OCI-LY3 (cell line): ENCODE data around the gene NECAB3.

Source experiments
- H2AFZ ChIP-seq: fragments of 200-600, 300-600 bp; shearing (Covaris generic); 2 replicates; pipeline ENCODE4 v1.6.0; 2014; ENCODE audit warnings: antibody characterized with exemption, low read depth, low read length
- H3K27ac ChIP-seq: fragments of 200-600, 300-600 bp; sonication (generic); 2 replicates; pipeline ENCODE4 v1.5.1; 2014; ENCODE audit warnings: mild to moderate bottlenecking, low read length, moderate library complexity, mixed read lengths
- H3K27me3 ChIP-seq: fragments of 200-600, 300-600 bp; sonication (generic); 2 replicates; pipeline ENCODE4 v1.6.1; 2014; ENCODE audit warnings: low read depth, low read length, mixed read lengths
- H3K36me3 ChIP-seq: fragments of 200-600, 300-600 bp; sonication (generic); replicated peaks from 2 replicates; pipeline ENCODE3; 2014; ENCODE audit warnings: low read depth, low read length, mixed read lengths
- H3K4me1 ChIP-seq: fragments of 300-600, 200-600 bp; sonication (generic); 2 replicates; pipeline ENCODE4 v1.6.1; 2014; ENCODE audit warnings: low read length, mixed read lengths
- H3K4me2 ChIP-seq: fragments of 200-600, 300-600 bp; sonication (generic); 2 replicates; pipeline ENCODE4 v1.6.1; 2014; ENCODE audit warnings: low read length, mixed read lengths
- H3K4me3 ChIP-seq: fragments of 300-600, 200-600 bp; sonication (generic); 2 replicates; pipeline ENCODE4 v1.5.1; 2014; ENCODE audit warnings: antibody characterized with exemption, mild to moderate bottlenecking, low read length, moderate library complexity
- H3K79me2 ChIP-seq: fragments of 300-600, 200-600 bp; shearing (Covaris generic); 2 replicates; pipeline ENCODE4 v1.6.1; 2014; ENCODE audit warnings: mild to moderate bottlenecking, low read length, mixed read lengths
- H3K9ac ChIP-seq: fragments of 300-600, 200-600 bp; shearing (Covaris generic); 2 replicates; pipeline ENCODE4 v1.6.0; 2014; ENCODE audit warnings: mild to moderate bottlenecking, low read length, moderate library complexity
- H3K9me3 ChIP-seq: fragments of 200-600, 300-600 bp; shearing (Covaris generic); 2 replicates; pipeline ENCODE4 v1.6.1; 2014; ENCODE audit warnings: low read length, mixed read lengths; ENCODE audit not compliant: insufficient read depth
- H4K20me1 ChIP-seq: fragments of 200-600, 300-600 bp; sonication (generic); 2 replicates; pipeline ENCODE4 v1.6.1; 2016; ENCODE audit warnings: low read length, mixed read lengths; ENCODE audit not compliant: insufficient read depth
- EZH2phosphoT487 ChIP-seq: fragments of 200-600 bp; shearing (Covaris generic); IDR thresholded peaks from 2 replicates; pipeline ENCODE4 v1.6.1; 2018; ENCODE audit warnings: antibody characterized with exemption, mixed run types, low read depth
- TF ChIP-seq, protein P1 (sequence below): fragments of 200-600, 300-600 bp; sonication (generic); IDR thresholded peaks from 2 replicates; pipeline ENCODE4 v1.5.1; 2014; ENCODE audit warnings: antibody characterized with exemption, low read length, low read depth

NECAB3 gene

DNA sequence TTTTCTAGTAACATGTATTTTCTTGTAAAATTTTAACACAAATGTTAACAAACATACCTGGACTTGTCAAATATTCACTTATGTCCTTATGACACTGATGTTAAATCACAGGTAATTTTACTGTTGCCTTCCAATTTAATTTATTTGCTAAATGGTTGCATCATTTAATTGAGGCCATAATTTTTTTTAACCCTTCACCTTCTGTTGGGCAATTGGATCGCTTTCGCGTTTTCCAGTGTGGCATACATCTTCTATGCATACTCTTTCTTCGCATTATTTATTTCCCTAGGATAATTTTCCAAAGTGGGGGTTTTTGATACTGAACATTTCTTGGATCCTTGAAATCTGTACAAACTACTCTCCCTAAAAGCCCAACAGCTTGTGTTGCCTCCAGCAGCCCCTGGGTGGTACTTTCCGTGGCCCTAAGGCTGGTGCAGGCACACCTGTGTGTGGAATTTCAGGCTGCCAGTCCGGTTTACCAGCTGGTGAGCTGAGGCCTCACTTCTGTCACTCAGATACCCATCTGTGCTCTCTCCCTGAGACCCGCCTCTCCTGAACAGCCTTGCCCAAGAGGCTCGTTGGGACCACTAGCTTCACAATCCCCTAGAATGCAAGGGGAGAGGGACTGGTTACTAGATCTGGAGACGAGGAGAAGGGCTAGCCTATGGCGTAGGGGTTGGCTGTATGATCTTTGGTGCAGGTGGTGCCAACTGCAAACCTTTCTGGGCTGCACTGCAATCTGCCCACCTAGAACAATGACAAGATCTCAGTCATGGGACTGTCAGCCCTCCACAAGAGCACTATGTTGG lies 23.3 kb downstream of the NECAB3 start:
- peaks cover 36% of the 10 kb centered on the region for H3K4me1 ChIP-seq
- no peaks in the 10 kb centered on the region for H3K79me2 ChIP-seq
- no peaks in the 10 kb centered on the region for H3K9me3 ChIP-seq
- no peak overlapping the region for H3K9ac ChIP-seq
- no peak overlapping the region for H3K4me2 ChIP-seq
- TF ChIP-seq, protein P1, sequence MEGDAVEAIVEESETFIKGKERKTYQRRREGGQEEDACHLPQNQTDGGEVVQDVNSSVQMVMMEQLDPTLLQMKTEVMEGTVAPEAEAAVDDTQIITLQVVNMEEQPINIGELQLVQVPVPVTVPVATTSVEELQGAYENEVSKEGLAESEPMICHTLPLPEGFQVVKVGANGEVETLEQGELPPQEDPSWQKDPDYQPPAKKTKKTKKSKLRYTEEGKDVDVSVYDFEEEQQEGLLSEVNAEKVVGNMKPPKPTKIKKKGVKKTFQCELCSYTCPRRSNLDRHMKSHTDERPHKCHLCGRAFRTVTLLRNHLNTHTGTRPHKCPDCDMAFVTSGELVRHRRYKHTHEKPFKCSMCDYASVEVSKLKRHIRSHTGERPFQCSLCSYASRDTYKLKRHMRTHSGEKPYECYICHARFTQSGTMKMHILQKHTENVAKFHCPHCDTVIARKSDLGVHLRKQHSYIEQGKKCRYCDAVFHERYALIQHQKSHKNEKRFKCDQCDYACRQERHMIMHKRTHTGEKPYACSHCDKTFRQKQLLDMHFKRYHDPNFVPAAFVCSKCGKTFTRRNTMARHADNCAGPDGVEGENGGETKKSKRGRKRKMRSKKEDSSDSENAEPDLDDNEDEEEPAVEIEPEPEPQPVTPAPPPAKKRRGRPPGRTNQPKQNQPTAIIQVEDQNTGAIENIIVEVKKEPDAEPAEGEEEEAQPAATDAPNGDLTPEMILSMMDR = no peak
- no peak for TF ChIP-seq EZH2phosphoT487
- H3K36me3 ChIP-seq = peaks cover 3% of the 10 kb centered on the region
- H2AFZ ChIP-seq = no peak overlapping the region
- no peaks in the 10 kb centered on the region for H3K27me3 ChIP-seq
- H3K27ac ChIP-seq = no peak overlapping the region
- H3K4me3 ChIP-seq = no peak overlapping the region
- H4K20me1 ChIP-seq = no peaks in the 10 kb centered on the region

DNA sequence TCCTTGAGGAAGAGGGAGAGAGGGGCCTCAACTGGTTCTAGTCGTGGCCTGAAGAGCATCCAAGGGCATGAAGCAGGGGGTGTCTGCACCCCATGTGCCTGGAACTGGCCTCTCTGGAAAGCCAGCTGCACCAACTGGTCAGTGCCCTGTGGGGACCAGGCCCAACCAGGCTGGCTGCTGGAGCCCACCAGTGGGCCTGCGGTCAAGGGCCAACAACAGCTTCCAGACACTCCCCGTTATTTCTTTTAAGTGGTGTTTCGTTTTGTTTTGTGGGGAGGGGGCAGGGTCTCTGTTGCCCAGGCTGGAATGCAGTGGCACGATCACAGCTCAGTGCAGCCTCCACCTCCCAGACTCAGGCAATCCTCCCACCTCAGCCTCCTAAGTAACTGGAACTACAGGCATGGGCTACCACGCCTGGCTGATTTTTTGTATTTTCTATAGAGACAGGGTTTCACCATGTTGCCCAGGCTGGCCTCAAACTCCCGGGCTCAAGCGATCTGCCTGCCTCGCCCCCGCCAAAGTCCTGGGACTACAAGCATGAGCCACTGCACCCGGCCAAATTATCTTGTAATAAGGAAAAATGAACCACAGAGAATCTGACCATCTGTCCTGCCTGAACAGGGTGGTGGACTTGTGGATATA lies 24.0 kb downstream of the NECAB3 start:
- Histone ChIP-seq H3K27ac (no peak overlapping the region), H3K4me2 (no peak overlapping the region), H4K20me1 (no peaks in the 10 kb centered on the region), H3K9ac (no peak overlapping the region), H3K36me3 (peaks cover 7% of the 10 kb centered on the region), H3K79me2 (no peaks in the 10 kb centered on the region), H3K4me3 (no peak overlapping the region), H3K27me3 (no peaks in the 10 kb centered on the region), H2AFZ (no peak overlapping the region), H3K4me1 (peaks cover 36% of the 10 kb centered on the region), H3K9me3 (no peaks in the 10 kb centered on the region)
- no peak for TF ChIP-seq EZH2phosphoT487
- TF ChIP-seq, protein P1 = no peak

DNA sequence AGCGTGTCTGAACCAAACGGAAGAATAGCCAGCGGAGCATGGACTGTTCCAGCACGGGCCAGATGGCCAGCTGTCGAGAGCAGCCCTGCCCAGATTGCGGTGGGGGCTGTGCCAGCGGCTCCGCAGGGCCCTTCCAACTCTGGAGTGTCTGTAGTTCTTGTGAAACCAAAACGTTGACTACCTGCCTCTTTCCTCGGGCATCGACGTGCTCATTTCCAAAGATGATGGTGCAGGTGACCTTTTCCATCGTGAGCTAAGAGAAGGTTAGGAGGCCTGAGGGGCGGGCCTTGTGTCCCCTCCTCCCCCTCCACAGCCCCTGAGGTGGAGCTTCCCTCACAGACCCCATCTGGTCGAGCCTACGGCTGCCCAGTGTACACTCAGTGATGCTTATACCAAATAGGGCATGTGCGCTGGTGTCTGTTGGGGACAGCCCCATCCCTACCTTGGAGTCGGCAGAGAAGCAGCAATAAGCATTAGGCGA lies 25.0 kb downstream of the NECAB3 start:
- no peaks in the 10 kb centered on the region for H3K79me2 ChIP-seq
- H3K9ac ChIP-seq = no peak overlapping the region
- H3K36me3 ChIP-seq = peaks cover 17% of the 10 kb centered on the region
- H3K4me1 ChIP-seq = peaks cover 36% of the 10 kb centered on the region
- TF ChIP-seq, protein P1 = no peak
- no peak for TF ChIP-seq EZH2phosphoT487
- no peaks in the 10 kb centered on the region for H3K9me3 ChIP-seq
- no peak overlapping the region for H3K27ac ChIP-seq
- H2AFZ ChIP-seq = no peak overlapping the region
- H3K4me3 ChIP-seq = no peak overlapping the region
- H4K20me1 ChIP-seq = no peaks in the 10 kb centered on the region
- no peaks in the 10 kb centered on the region for H3K27me3 ChIP-seq
- no peak overlapping the region for H3K4me2 ChIP-seq

DNA sequence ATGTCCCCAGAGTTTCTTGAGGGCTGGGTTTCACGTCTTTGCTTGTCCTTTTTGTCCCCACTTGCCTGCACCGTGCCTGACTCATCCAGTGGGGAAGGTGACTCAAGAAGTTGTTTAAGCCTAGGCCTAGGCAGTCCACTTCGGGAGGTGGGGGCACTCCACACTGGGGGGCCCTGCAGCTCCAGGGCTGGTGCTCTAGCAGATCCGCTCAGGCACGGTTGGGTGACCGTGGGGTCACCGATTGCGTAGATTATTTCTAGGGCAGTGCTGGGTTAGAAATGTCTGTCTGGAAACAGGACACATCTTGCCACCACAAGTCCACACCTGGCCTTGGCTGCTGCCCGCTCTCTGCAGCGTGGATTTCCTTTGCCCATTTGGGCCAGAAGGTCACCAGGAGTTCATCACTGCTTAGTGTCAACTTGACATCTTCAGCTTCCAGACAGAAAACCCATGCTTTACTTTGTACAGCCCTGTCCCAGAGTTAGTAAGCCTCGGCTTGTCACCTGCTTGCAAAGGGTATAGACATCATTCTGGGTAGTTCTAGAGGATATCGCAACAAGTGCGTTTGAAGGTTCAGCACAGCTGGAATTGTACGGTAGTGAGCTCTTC lies 25.7 kb downstream of the NECAB3 start:
- Histone ChIP-seq H3K9ac (no peak overlapping the region), H3K4me2 (no peak overlapping the region), H3K4me3 (no peak overlapping the region), H3K36me3 (peaks cover 17% of the 10 kb centered on the region), H3K4me1 (peaks cover 29% of the 10 kb centered on the region), H3K79me2 (no peaks in the 10 kb centered on the region), H3K27me3 (no peaks in the 10 kb centered on the region), H4K20me1 (no peaks in the 10 kb centered on the region), H3K27ac (no peak overlapping the region), H2AFZ (no peak overlapping the region), H3K9me3 (no peaks in the 10 kb centered on the region)
- no peak for TF ChIP-seq EZH2phosphoT487
- TF ChIP-seq, protein P1 = no peak
